Astrocyte (in vitro differentiated cells and primary cell): ENCODE data around the gene RESP18. TPM values are rescaled to one million over a fixed set of nuclear protein-coding genes. Genes with fewer than 3 reads are reported as not detected.

Experiments
- DNase-seq: peaks from one replicate; pipeline ENCODE4 v3.0.0-alpha.2; 2010; ENCODE audit warnings: low read depth
- FAIRE-seq: peaks from 2 replicates; lab custom pipeline; 2011; peaks lifted over from hg19 to GRCh38; lab: Jason Lieb, UNC
- H2AFZ ChIP-seq: 2 replicates; pipeline ENCODE4 v1.6.0; 2012; ENCODE audit warnings: low read depth, low read length, inconsistent platforms
- H3K27ac ChIP-seq: 2 replicates; pipeline ENCODE4 v1.5.1; 2011; ENCODE audit warnings: low read depth, low read length, inconsistent platforms
- H3K27me3 ChIP-seq: 2 replicates; pipeline ENCODE4 v1.6.0; 2011; ENCODE audit warnings: low read length, inconsistent platforms; ENCODE audit not compliant: insufficient read depth
- H3K36me3 ChIP-seq: 2 replicates; pipeline ENCODE4 v1.5.1; 2011; ENCODE audit warnings: low read length, inconsistent platforms; ENCODE audit not compliant: insufficient read depth
- H3K4me1 ChIP-seq: 2 replicates; pipeline ENCODE4 v1.5.1; 2011; ENCODE audit warnings: low read length, inconsistent platforms; ENCODE audit not compliant: insufficient read depth
- H3K4me2 ChIP-seq: 2 replicates; pipeline ENCODE4 v1.6.0; 2012; ENCODE audit warnings: low read length, inconsistent platforms
- H3K4me3 ChIP-seq: 2 replicates; pipeline ENCODE4 v1.5.1; 2011; ENCODE audit warnings: low read depth, mild to moderate bottlenecking, low read length, inconsistent platforms; ENCODE audit not compliant: insufficient read depth
- H3K79me2 ChIP-seq: 2 replicates; pipeline ENCODE4 v1.6.0; 2012; ENCODE audit warnings: mild to moderate bottlenecking, low read length, inconsistent platforms; ENCODE audit not compliant: insufficient read depth
- H3K9ac ChIP-seq: 2 replicates; pipeline ENCODE4 v1.6.0; 2012; ENCODE audit warnings: mild to moderate bottlenecking, low read length, inconsistent platforms
- H3K9me3 ChIP-seq: 2 replicates; pipeline ENCODE4 v1.5.1; 2012; ENCODE audit warnings: low read depth, mild to moderate bottlenecking, low read length, inconsistent platforms; ENCODE audit not compliant: insufficient read depth
- H4K20me1 ChIP-seq: 2 replicates; pipeline ENCODE4 v1.6.0; 2012; ENCODE audit warnings: low read length, inconsistent platforms; ENCODE audit not compliant: insufficient read depth
- H3K27ac Mint-ChIP-seq: one replicate; pipeline ENCODE4 v1.8.0; 2021; ENCODE audit warnings: mild to moderate bottlenecking, mixed read lengths; ENCODE audit not compliant: unreplicated experiment
- H3K27me3 Mint-ChIP-seq: one replicate; pipeline ENCODE4 v1.8.0; 2021; ENCODE audit warnings: low read depth, mixed read lengths; ENCODE audit not compliant: unreplicated experiment
- H3K36me3 Mint-ChIP-seq: one replicate; pipeline ENCODE4 v1.8.0; 2021; ENCODE audit warnings: low read depth, mixed read lengths; ENCODE audit not compliant: unreplicated experiment
- H3K4me1 Mint-ChIP-seq: one replicate; pipeline ENCODE4 v1.8.0; 2021; ENCODE audit warnings: low read depth, mixed read lengths; ENCODE audit not compliant: unreplicated experiment
- H3K4me3 Mint-ChIP-seq: one replicate; pipeline ENCODE4 v1.8.0; 2021; ENCODE audit warnings: mild to moderate bottlenecking, moderate library complexity, mixed read lengths; ENCODE audit not compliant: unreplicated experiment
- H3K9me3 Mint-ChIP-seq: one replicate; pipeline ENCODE4 v1.8.0; 2021; ENCODE audit warnings: mild to moderate bottlenecking, mixed read lengths; ENCODE audit not compliant: unreplicated experiment
- EZH2 ChIP-seq: IDR thresholded peaks from 2 replicates; pipeline ENCODE4 v1.6.1; 2012; ENCODE audit warnings: mild to moderate bottlenecking, low read length, inconsistent platforms; ENCODE audit not compliant: insufficient read depth
- total RNA-seq: library from RNA; stranded (reverse); gene quantifications from 2 replicates; pipeline ENCODE4 v1.2.1, GENCODE V29; 2021
- TF ChIP-seq, protein P1 (sequence below): IDR thresholded peaks from 2 replicates; pipeline ENCODE4 v1.5.1; 2011; ENCODE audit warnings: low read depth, mild to moderate bottlenecking, inconsistent platforms, low read length, moderate library complexity; ENCODE audit not compliant: insufficient read depth

The RESP18 gene
- total RNA-seq, 1 donor from 2014 or later: not detected

- Histone ChIP-seq H3K79me2 (no peaks in the 10 kb centered on the region), H3K4me1 (peaks cover 19% of the 10 kb centered on the region), H3K36me3 (no peaks in the 10 kb centered on the region), H3K9me3 (no peaks in the 10 kb centered on the region), H2AFZ (no peak overlapping the region), H3K27ac (no peak overlapping the region), H4K20me1 (no peaks in the 10 kb centered on the region), H3K27me3 (no peaks in the 10 kb centered on the region), H3K4me2 (no peak overlapping the region), H3K9ac (no peak overlapping the region), H3K4me3 (no peak overlapping the region)
- Mint-ChIP-seq H3K4me1 (peaks cover 3% of the 10 kb centered on the region), H3K9me3 (no peaks in the 10 kb centered on the region), H3K27me3 (peaks cover 2% of the 10 kb centered on the region), H3K36me3 (peaks cover 8% of the 10 kb centered on the region), H3K27ac (no peak overlapping the region), H3K4me3 (peak overlapping the region; percentile 20)
- FAIRE-seq: no peak
- DNase-seq: no peak
- no peak for TF ChIP-seq EZH2
Observed at GRCh38 chr2:219292616-219293015, 39.9 kb downstream of the RESP18 start.

- no peak overlapping the region for H3K27ac Mint-ChIP-seq
- FAIRE-seq (no peak), DNase-seq (no peak)
- Histone ChIP-seq H3K27me3 (no peaks in the 10 kb centered on the region), H3K27ac (no peak overlapping the region), H4K20me1 (no peaks in the 10 kb centered on the region), H3K9me3 (no peaks in the 10 kb centered on the region), H3K4me3 (no peak overlapping the region), H3K4me2 (no peak overlapping the region), H2AFZ (no peak overlapping the region), H3K36me3 (no peaks in the 10 kb centered on the region), H3K9ac (no peak overlapping the region), H3K4me1 (peaks cover 19% of the 10 kb centered on the region), H3K79me2 (no peaks in the 10 kb centered on the region)
- H3K4me1 Mint-ChIP-seq: peaks cover 3% of the 10 kb centered on the region
- H3K9me3 Mint-ChIP-seq: no peaks in the 10 kb centered on the region
- peaks cover 2% of the 10 kb centered on the region for H3K27me3 Mint-ChIP-seq
- TF ChIP-seq EZH2: no peak
- TF ChIP-seq, protein P1, sequence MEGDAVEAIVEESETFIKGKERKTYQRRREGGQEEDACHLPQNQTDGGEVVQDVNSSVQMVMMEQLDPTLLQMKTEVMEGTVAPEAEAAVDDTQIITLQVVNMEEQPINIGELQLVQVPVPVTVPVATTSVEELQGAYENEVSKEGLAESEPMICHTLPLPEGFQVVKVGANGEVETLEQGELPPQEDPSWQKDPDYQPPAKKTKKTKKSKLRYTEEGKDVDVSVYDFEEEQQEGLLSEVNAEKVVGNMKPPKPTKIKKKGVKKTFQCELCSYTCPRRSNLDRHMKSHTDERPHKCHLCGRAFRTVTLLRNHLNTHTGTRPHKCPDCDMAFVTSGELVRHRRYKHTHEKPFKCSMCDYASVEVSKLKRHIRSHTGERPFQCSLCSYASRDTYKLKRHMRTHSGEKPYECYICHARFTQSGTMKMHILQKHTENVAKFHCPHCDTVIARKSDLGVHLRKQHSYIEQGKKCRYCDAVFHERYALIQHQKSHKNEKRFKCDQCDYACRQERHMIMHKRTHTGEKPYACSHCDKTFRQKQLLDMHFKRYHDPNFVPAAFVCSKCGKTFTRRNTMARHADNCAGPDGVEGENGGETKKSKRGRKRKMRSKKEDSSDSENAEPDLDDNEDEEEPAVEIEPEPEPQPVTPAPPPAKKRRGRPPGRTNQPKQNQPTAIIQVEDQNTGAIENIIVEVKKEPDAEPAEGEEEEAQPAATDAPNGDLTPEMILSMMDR: no peak
- H3K4me3 Mint-ChIP-seq: no peak overlapping the region
- H3K36me3 Mint-ChIP-seq: peaks cover 8% of the 10 kb centered on the region
Observed at GRCh38 chr2:219291910-219292490, 40.5 kb downstream of the RESP18 start.

DNA sequence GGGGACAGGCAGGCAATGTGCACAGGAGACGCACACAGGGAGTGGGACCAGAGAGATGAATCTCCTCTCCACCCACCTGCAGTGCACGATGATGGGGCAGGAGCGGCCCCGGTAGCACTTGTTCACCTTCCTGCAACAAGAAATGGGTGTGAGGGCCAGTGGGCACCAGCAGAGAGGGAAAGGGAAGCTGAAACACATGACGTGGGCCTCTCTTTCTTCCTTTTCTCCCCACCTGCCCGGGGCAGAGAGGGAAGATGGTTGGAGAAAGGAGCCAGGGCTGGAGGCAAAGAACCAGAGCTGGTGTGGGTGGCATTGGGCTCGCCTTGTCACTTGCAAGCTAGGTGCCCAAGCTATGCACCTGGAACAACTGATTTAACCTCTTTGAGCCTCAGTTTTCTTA is 41.1 kb downstream of the RESP18 start:
- no peak overlapping the region for H3K4me2 ChIP-seq
- no peak overlapping the region for H3K4me3 Mint-ChIP-seq
- FAIRE-seq (no peak), DNase-seq (no peak)
- H3K27me3 Mint-ChIP-seq: peaks cover 2% of the 10 kb centered on the region
- no peaks in the 10 kb centered on the region for H3K27me3 ChIP-seq
- no peaks in the 10 kb centered on the region for H3K79me2 ChIP-seq
- peaks cover 10% of the 10 kb centered on the region for H3K36me3 Mint-ChIP-seq
- peaks cover 22% of the 10 kb centered on the region for H3K4me1 ChIP-seq
- peaks cover 7% of the 10 kb centered on the region for H3K4me1 Mint-ChIP-seq
- H3K27ac ChIP-seq: no peak overlapping the region
- no peak overlapping the region for H3K4me3 ChIP-seq
- H3K9me3 ChIP-seq: no peaks in the 10 kb centered on the region
- no peaks in the 10 kb centered on the region for H4K20me1 ChIP-seq
- H2AFZ ChIP-seq: no peak overlapping the region
- H3K9me3 Mint-ChIP-seq: no peaks in the 10 kb centered on the region
- TF ChIP-seq, protein P1: no peak
- TF ChIP-seq EZH2: no peak
- peaks cover 2% of the 10 kb centered on the region for H3K36me3 ChIP-seq
- H3K9ac ChIP-seq: no peak overlapping the region
- H3K27ac Mint-ChIP-seq: no peak overlapping the region
